OCI-M1 (cell line): ENCODE measurements around the gene RNFT2.

Experiments used
- DNase-seq: peaks from one replicate; lab custom pipeline; 2025; lab: John Stamatoyannopoulos, UW

RNFT2 gene

DNA sequence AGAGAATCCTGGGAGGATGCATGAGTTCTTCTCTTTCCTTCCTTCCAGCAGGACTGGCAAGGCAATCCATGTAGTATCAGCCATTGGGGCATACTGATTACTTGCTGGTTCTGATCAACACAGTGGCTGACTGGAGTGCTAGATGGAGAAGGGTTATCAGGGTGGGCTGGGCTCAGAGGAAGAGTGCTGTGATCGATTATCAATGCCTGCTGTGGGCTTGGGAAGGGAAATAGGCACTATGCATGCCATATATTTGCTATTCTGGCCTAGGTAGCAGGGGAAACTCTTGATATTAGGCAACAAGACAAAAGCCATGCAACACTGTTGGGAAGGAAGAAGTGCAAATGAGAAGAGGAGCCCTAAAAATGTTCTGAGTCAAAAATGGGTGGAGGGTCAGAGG is 97.4 kb downstream of the RNFT2 start:
- no peak for DNase-seq

DNA sequence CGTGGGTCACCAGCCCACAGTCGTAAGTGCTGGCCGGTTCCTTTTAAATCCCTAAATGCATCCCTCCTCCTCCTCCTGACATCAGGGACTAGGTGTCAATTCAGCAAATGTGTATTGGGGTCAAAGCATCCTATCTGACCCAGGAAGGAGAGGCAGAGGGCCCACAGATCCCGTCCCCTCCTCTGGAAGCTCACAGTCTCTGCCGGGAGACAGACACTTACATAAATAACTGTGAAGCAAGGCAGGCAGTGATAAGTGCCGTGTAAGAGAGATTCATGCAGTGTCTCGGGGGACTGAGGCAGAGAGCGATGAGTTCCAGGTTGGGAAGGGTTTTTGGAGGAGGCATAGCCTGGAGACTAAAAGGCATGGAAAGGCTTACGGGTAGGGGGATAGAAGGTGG is 99.0 kb downstream of the RNFT2 start:
- no peak for DNase-seq

GRCh38 chr12:116838365-116838764 is 100.2 kb downstream of the RNFT2 start:
- no peak for DNase-seq

DNA sequence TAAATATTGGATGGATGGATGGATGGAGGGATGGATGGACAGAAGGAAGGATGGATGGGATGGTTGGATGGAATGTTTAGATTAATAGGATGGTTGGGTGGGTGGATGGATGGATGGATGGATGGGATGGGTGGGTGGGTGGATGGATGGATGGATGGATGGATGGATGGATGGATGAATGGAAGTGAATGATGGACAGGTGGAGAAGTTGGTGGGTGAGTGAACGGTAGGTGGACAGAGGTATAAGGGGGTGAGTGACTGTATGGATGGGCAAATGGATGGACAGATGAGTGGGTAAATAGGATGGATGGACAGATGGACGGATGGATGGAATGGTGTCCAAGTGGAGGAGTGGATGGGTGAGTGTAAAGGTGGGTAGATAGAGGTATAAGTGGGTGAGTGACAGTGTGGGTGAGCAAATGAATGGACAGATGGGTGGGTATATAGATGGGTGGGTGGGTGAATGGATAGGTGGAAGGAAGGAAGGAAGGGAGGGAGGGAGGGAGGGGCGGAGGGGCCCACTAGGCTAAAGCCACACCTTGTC is 101.2 kb downstream of the RNFT2 start:
- no peak for DNase-seq

- DNase-seq: no peak
Observed at GRCh38 chr12:116843085-116843484, 105.0 kb downstream of the RNFT2 start.

DNA sequence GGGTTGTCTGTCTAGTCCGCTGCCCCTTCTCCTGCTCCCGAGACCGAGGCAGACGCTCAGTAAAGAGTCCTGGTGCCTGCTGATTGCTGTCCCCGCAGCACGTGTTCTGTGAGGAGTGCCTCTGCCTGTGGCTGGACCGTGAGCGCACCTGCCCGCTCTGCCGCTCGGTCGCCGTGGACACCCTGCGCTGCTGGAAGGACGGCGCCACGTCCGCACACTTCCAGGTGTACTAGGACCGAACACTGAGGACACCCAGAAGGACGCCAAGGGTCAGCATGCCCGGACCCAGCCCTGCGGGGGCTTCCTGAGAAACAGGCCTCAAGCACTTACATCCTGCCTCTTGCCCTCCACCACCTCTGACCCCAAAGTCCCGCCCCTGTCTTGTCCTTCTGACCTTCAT is 111.1 kb downstream of the RNFT2 start:
- DNase-seq: no peak

DNA sequence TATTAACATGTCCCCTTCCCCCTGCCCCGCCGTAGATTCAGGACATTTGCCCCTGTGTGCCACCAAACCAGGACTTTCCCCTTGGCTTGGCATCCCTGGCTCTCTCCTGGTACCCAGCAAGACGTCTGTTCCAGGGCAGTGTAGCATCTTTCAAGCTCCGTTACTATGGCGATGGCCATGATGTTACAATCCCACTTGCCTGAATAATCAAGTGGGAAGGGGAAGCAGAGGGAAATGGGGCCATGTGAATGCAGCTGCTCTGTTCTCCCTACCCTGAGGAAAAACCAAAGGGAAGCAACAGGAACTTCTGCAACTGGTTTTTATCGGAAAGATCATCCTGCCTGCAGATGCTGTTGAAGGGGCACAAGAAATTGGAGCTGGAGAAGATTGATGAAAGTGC is 114.2 kb downstream of the RNFT2 start:
- no peak for DNase-seq

DNA sequence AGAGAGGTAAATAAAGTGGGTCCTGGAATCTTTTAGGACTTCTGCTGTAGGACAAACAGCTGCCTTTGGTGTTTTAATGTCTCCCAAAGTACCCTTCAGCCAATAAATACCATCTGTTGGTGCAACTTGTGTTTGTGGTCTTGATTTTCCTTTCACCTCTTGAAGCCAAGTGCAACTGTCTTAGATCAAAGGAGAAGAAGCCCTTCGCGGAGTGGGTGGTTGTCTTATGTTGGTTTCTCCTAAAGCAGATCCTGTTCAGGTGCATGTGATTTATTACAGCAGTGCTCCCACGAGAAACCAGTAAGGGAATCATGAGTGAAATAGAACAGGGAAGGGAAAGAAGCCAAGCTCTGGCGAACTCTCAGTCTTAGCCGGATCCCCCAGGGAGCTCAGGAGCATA is 115.4 kb downstream of the RNFT2 start:
- no peak for DNase-seq

GRCh38 chr12:116855744-116856470 is 117.8 kb downstream of the RNFT2 start:
- no peak for DNase-seq

- no peak for DNase-seq
Observed at GRCh38 chr12:116856729-116857128, 118.6 kb downstream of the RNFT2 start.

DNA sequence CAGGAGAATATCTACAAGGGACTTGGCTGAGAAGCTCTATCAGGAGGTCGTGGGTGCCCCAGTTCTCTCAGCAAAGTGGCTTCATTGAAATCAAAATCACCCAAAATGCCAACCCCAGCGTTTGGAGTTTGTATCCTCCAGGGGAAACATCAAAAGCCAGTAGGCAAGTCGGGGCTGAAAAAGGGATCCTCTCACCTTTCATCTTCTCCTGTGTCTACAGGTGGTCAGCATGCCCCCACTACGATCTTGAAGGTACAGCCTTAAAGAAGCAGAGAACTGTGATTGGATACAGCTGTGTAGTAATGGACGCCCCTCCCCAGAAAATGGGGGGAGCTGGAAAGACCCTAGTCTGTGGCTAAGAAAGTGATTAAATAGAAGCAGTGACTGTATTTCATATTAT is 121.0 kb downstream of the RNFT2 start:
- DNase-seq: no peak

- DNase-seq: no peak
Observed at GRCh38 chr12:116860263-116860662, 122.1 kb downstream of the RNFT2 start.

- peak; percentile 37 for DNase-seq
Observed at GRCh38 chr12:116861320-116861719, 123.2 kb downstream of the RNFT2 start.

DNA sequence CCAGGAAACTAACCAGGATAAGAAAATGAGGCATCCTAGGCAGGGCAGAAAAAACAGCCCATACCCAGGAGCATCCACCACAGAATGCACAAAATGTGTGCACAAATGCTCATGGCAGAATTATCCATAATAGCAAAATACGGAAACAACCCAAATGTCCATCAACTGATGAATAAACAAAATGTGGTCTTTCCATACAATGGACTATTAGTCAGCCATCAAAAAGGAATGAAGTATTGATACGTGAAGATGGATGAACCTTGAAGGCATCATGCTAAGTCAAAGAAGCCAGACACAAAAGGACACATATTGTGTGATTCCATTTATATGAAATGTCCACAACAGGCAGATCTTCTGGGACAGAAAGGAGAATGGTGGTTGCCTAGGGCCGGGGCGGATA is 124.1 kb downstream of the RNFT2 start:
- no peak for DNase-seq

DNA sequence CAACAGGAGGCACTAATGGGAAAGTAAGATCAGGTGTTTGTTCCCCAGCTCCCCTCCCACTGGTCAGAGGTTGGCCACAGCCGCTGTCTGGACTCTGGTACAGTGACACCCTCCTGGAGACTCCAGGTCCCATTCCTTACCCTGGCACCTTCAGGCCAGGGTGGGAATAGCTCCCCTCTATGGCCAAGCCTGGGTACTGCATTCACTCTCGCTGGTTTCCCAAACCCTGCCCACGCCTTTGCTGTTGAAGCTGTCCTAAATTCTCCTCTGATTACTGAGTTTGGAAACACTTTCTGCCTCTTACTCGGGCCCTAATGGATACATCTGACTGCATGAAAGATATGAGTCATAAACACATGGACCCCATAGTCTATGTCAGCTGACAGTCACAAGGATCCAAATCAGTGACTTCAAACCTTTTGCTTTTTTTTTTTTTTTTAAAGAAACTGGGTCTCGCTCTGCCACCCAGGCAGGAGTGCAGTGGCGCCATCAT is 125.2 kb downstream of the RNFT2 start:
- DNase-seq: peak; percentile 22

DNA sequence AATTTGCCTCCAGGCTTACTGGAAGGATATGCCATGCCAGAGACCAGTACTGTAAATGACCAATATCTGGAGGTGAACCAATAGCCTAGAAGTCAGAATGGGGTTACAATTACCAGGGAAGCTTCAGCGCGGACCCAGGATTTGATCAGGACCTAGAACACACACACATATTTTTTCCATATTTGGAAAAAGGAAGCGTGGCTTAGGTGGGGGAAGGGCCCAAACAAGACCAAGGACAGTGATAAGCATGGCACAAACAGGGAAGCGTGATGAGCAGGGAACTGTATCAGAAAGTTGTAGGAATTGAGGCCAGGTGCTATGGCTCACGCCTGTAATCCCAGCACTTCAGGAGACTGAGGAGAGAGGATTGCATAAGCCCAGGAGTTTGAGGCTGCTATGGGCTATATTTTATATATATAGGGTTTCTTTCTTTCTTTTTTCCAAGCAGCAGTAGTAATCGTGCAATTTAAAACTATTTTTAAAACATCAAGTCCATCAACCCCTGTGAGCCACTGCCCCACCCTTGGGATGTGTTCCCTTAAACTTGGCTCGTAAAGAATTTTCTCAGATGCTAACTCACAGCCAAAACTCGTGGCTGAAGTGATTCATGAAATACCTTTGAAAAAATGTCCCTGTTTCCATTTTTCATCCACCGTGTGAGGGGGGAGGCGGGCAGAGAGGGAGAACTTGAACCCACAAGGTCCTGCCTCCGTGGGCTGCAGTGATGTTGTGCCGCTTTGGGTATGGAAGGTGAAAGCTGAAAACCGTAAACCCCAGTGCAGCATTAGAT is 126.5 kb downstream of the RNFT2 start:
- DNase-seq: no peak

GRCh38 chr12:116867523-116867922 is 129.4 kb downstream of the RNFT2 start:
- DNase-seq: no peak

DNA sequence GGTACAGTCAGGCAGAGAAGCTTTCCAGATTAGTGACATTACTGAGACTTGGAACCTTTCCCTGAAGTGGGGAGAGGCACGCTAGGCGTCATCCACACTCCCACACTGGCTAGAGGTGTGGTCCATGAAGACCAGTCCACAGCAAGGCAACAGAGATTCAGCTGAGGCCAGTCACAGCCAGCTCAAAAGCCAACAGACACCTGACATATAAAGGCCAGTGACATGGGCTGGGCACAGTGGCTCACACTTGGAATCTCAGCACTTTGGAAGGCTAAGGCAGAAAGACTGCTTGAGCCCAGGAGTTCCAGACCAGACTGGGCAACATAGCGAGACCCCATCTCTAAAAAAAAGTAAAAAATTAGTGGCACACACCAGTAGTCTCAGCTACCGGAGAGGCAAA is 132.2 kb downstream of the RNFT2 start:
- DNase-seq: no peak

- DNase-seq: no peak
Observed at GRCh38 chr12:116874324-116874995, 136.3 kb downstream of the RNFT2 start.

DNA sequence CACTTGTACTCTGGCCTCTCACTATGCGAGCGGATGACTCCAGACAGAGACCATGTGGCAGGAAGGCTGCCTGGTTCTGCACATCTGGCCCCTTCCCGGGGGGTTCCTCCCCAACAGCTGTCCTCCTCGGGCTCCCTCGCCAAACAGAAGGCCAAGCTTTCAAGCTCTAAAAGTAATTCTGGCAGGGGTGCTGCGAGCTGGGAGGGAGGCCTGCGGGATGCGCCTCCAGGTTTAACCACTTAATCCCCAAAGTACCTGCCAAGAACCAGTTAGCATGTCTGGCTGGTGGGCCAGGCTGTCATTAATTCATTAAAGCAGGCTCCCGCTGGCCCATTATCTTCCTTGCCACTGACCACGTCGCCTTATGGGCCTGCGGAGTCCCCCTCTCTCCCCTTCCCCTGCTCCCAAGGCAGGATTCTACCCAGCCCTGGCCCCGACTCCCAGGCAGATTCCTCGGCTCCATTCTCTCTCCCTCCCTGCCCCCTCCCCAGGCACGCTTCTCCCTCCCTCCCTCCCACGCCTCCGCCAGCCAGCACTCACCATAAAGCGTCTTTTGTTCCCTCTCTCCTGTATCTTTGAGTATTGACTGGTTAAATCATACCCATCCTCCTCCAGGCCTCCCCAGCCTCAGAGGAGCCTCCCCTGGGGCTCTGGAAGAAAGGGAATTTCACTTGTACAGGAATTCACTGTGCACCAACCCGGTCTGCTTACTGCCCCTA is 138.2 kb downstream of the RNFT2 start:
- DNase-seq: no peak

- DNase-seq: no peak
Observed at GRCh38 chr12:116878567-116879508, 140.7 kb downstream of the RNFT2 start.
